Osteocyte (in vitro differentiated cells): ENCODE results near the gene CATSPERB. TPM values are rescaled to one million over a fixed set of nuclear protein-coding genes. Genes with fewer than 3 reads are reported as not detected.

ENCODE experiments used
- DNase-seq: peaks from one replicate; pipeline ENCODE4 v3.0.0; 2021; ENCODE audit warnings: mixed read lengths; ENCODE audit not compliant: unreplicated experiment; ENCODE audit errors: extremely low spot score
- H3K27ac Mint-ChIP-seq: one replicate; pipeline ENCODE4 v1.8.0; 2021; ENCODE audit warnings: mild to moderate bottlenecking, mixed read lengths; ENCODE audit not compliant: unreplicated experiment
- H3K27me3 Mint-ChIP-seq: one replicate; pipeline ENCODE4 v1.8.0; 2021; ENCODE audit warnings: mixed read lengths; ENCODE audit not compliant: unreplicated experiment
- H3K36me3 Mint-ChIP-seq: one replicate; pipeline ENCODE4 v1.8.0; 2021; ENCODE audit warnings: mixed read lengths; ENCODE audit not compliant: unreplicated experiment
- H3K4me1 Mint-ChIP-seq: one replicate; pipeline ENCODE4 v1.8.0; 2021; ENCODE audit warnings: mixed read lengths; ENCODE audit not compliant: unreplicated experiment
- H3K4me3 Mint-ChIP-seq: one replicate; pipeline ENCODE4 v1.8.0; 2021; ENCODE audit warnings: mild to moderate bottlenecking, moderate library complexity, mixed read lengths; ENCODE audit not compliant: unreplicated experiment
- H3K9me3 Mint-ChIP-seq: one replicate; pipeline ENCODE4 v1.8.0; 2021; ENCODE audit warnings: mixed read lengths; ENCODE audit not compliant: unreplicated experiment
- CTCF ChIP-seq: fragments of 200-600 bp; sonication (generic); IDR thresholded peaks from 2 replicates; pipeline ENCODE4 v1.5.0; 2021; ENCODE audit warnings: antibody characterized with exemption, mild to moderate bottlenecking, moderate library complexity
- total RNA-seq: library from RNA; stranded (reverse); gene quantifications from 2 replicates; pipeline ENCODE4 v1.2.1, GENCODE V29; 2021

Gene CATSPERB
- total RNA-seq, 1 donor from 2014 or later = not detected

GRCh38 chr14:91770185-91770584 is 38.3 kb upstream of the CATSPERB start:
- DNase-seq = no peak
- Mint-ChIP-seq H3K36me3 (no peaks in the 10 kb centered on the region), H3K4me3 (no peak overlapping the region), H3K4me1 (no peaks in the 10 kb centered on the region), H3K27me3 (peaks cover 12% of the 10 kb centered on the region), H3K27ac (no peak overlapping the region), H3K9me3 (no peaks in the 10 kb centered on the region)
- no peak for TF ChIP-seq CTCF

- DNase-seq = no peak
- Mint-ChIP-seq H3K27ac (no peak overlapping the region), H3K9me3 (peaks cover 4% of the 10 kb centered on the region), H3K36me3 (no peaks in the 10 kb centered on the region), H3K27me3 (peaks cover 3% of the 10 kb centered on the region), H3K4me1 (no peaks in the 10 kb centered on the region), H3K4me3 (no peak overlapping the region)
- no peak for TF ChIP-seq CTCF
Measured at GRCh38 chr14:91755570-91756295, 23.8 kb upstream of the CATSPERB start.

GRCh38 chr14:91754819-91755218 is 22.9 kb upstream of the CATSPERB start:
- Mint-ChIP-seq H3K36me3 (no peaks in the 10 kb centered on the region), H3K9me3 (no peaks in the 10 kb centered on the region), H3K27me3 (peaks cover 3% of the 10 kb centered on the region), H3K4me3 (no peak overlapping the region), H3K4me1 (no peaks in the 10 kb centered on the region), H3K27ac (no peak overlapping the region)
- no peak for TF ChIP-seq CTCF
- no peak for DNase-seq

- H3K27ac Mint-ChIP-seq = no peak overlapping the region
- TF ChIP-seq CTCF = no peak
Measured at GRCh38 chr14:91754185-91754584, 22.3 kb upstream of the CATSPERB start.

GRCh38 chr14:91753501-91754128 is 21.7 kb upstream of the CATSPERB start:
- no peak for TF ChIP-seq CTCF
- Mint-ChIP-seq H3K4me3 (no peak overlapping the region), H3K9me3 (no peaks in the 10 kb centered on the region), H3K27me3 (peaks cover 3% of the 10 kb centered on the region), H3K4me1 (no peaks in the 10 kb centered on the region), H3K36me3 (no peaks in the 10 kb centered on the region), H3K27ac (no peak overlapping the region)
- no peak for DNase-seq

More at GRCh38 chr14:91754185-91754584, 22.3 kb upstream of the CATSPERB start:
- Mint-ChIP-seq H3K9me3 (no peaks in the 10 kb centered on the region), H3K36me3 (no peaks in the 10 kb centered on the region), H3K27me3 (peaks cover 3% of the 10 kb centered on the region), H3K4me3 (no peak overlapping the region), H3K4me1 (no peaks in the 10 kb centered on the region)
- no peak for DNase-seq
